Measurements from ENCODE around the gene CEP43. TPM values are rescaled to one million over a fixed set of nuclear protein-coding genes. Genes with fewer than 3 reads are reported as not detected.

The CEP43 gene
- total RNA-seq, 1 donor from 2014 or later = 78.0 TPM

DNA sequence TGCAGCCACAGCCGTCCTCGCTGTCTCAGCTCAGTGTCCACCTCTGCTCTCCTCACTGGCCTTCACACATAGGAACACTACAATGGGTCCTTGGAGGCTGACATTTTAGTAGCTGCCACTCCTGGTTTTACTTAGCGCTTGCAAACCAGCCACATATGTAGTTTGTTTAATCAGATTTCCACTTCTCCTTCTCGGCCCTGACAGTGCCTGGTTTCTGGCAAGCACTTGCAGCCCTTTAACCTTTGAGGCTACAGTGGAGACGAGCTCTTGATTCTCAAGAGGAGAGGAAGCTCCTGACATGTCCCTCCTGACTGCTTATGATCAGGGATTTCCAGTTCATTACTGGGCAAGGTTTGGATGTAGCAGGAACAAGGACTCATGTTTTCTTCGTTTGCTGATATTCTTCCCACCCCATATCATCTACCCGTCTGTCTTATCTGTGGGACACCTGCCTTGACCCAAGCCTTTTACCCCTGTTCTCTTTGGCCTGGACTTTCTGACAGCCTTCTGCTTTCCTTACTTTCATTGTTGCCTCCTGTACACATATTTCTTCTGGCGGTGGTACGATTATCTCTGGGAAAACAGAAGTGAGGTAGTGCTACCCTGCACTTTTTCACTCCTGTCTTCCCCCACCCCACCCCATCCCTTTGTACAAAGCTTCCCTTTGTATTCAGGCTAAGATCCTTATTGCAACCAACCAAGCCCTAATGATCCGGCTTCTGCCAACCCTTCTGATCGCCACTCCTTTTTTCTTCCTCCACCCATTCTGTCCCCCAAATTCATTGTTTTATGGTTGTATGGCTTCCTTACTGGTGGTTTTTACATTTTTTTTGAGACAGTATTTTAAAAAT, 31.2 kb downstream of the CEP43 start:
- TF ChIP-seq EZH2phosphoT487 (IDR thresholded peaks at IDR 0.05) (no peak), EZH2 (IDR thresholded peaks at IDR 0.05) (no peak)
- TF ChIP-seq, protein P1, sequence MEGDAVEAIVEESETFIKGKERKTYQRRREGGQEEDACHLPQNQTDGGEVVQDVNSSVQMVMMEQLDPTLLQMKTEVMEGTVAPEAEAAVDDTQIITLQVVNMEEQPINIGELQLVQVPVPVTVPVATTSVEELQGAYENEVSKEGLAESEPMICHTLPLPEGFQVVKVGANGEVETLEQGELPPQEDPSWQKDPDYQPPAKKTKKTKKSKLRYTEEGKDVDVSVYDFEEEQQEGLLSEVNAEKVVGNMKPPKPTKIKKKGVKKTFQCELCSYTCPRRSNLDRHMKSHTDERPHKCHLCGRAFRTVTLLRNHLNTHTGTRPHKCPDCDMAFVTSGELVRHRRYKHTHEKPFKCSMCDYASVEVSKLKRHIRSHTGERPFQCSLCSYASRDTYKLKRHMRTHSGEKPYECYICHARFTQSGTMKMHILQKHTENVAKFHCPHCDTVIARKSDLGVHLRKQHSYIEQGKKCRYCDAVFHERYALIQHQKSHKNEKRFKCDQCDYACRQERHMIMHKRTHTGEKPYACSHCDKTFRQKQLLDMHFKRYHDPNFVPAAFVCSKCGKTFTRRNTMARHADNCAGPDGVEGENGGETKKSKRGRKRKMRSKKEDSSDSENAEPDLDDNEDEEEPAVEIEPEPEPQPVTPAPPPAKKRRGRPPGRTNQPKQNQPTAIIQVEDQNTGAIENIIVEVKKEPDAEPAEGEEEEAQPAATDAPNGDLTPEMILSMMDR (IDR thresholded peaks at IDR 0.05) = no peak
- H3K27ac Mint-ChIP-seq = no peak overlapping the region
- H3K9me3 Mint-ChIP-seq = no peaks in the 10 kb centered on the region
- H3K27ac ChIP-seq = peak overlapping the region; percentile 29
- H3K4me1 Mint-ChIP-seq = no peaks in the 10 kb centered on the region
- peaks cover 25% of the 10 kb centered on the region for H3K36me3 ChIP-seq
- DNase-seq (ENCODE audit: low spot score) = no peak
- H3K4me3 ChIP-seq = no peak overlapping the region
- no peaks in the 10 kb centered on the region for H4K20me1 ChIP-seq (ENCODE audit: low read depth)
- no peak overlapping the region for H3K4me3 Mint-ChIP-seq
- H3K4me2 ChIP-seq = no peak overlapping the region
- no peak overlapping the region for H2AFZ ChIP-seq (replicated peaks)
- H3K79me2 ChIP-seq (ENCODE audit: low read depth) = no peaks in the 10 kb centered on the region
- no peaks in the 10 kb centered on the region for H3K9me3 ChIP-seq (ENCODE audit: low read depth)
- peaks cover 4% of the 10 kb centered on the region for H3K4me1 ChIP-seq
- H3K36me3 Mint-ChIP-seq = peaks cover 59% of the 10 kb centered on the region
- H3K27me3 Mint-ChIP-seq (ENCODE audit: insufficient read depth, low read depth) = no peaks in the 10 kb centered on the region
- no peaks in the 10 kb centered on the region for H3F3A ChIP-seq (ENCODE audit: low read depth)
- no peak overlapping the region for H3K9ac ChIP-seq
- no peaks in the 10 kb centered on the region for H3K27me3 ChIP-seq

DNA sequence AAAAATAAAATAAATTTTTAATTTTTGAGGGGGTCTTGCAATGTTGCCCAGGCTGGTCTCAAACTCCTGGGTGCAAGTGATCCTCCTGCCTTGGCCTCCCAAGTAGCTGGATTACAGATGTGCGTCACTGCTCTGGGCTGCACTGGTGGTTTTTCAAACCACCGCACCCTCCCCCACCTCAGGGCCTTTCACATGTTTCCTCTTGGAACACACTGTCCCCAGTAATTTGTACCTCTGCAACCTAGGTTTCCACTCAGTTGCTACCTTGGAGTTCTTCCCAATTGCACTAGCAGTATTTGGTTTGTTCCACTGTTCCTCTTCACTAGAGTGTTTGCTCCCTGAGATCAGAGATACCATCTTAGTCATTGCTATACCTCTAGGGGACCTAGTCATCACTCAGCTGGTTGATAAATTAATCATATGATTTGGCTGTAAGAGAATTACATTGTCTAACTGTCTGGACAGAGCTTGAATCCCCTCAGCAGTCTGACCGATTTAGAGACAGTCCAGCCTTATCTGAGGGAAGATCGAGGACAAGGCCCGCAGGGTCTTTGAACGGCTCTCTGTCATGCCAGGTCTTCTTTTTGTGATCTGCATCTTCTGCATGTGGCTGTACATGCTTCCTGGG, 32.0 kb downstream of the CEP43 start:
- no peaks in the 10 kb centered on the region for H3K9me3 Mint-ChIP-seq
- Histone ChIP-seq H2AFZ (replicated peaks) (no peak overlapping the region), H3K9me3 (ENCODE audit: low read depth) (no peaks in the 10 kb centered on the region), H3K27ac (no peak overlapping the region), H4K20me1 (ENCODE audit: low read depth) (no peaks in the 10 kb centered on the region), H3K4me2 (no peak overlapping the region), H3K36me3 (peaks cover 25% of the 10 kb centered on the region), H3K4me3 (no peak overlapping the region), H3K27me3 (no peaks in the 10 kb centered on the region), H3K9ac (no peak overlapping the region), H3K79me2 (ENCODE audit: low read depth) (no peaks in the 10 kb centered on the region), H3F3A (ENCODE audit: low read depth) (no peaks in the 10 kb centered on the region), H3K4me1 (peaks cover 4% of the 10 kb centered on the region)
- no peaks in the 10 kb centered on the region for H3K4me1 Mint-ChIP-seq
- no peak for DNase-seq (ENCODE audit: low spot score)
- TF ChIP-seq, protein P1 (IDR thresholded peaks at IDR 0.05) = no peak
- TF ChIP-seq EZH2phosphoT487 (IDR thresholded peaks at IDR 0.05) (no peak), EZH2 (IDR thresholded peaks at IDR 0.05) (no peak)
- H3K4me3 Mint-ChIP-seq = no peak overlapping the region
- no peak overlapping the region for H3K27ac Mint-ChIP-seq
- H3K36me3 Mint-ChIP-seq = peaks cover 63% of the 10 kb centered on the region
- H3K27me3 Mint-ChIP-seq (ENCODE audit: insufficient read depth, low read depth) = no peaks in the 10 kb centered on the region

DNA sequence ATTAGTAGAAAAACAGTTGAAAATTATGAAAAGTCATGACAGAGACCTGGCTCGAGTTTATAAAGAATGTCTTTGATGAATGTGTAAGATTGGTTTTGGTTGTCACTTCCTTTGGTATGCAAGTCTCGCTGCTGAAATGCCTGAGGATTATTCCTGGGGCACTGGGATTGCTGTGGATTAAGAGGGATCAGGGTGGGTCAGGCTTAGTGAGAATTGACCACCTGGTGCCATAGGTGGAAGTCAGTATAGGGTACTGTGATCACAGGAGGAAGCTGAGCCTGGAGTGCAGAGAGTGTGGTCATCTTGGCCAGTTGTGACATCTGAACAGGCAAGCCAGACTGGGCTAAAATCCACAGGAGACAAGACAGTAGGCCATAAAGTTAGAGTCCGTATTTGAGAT, 34.9 kb downstream of the CEP43 start:
- no peak for TF ChIP-seq EZH2phosphoT487 (IDR thresholded peaks at IDR 0.05)
- TF ChIP-seq, protein P1 (IDR thresholded peaks at IDR 0.05) = no peak
- TF ChIP-seq EZH2 (IDR thresholded peaks at IDR 0.05) = no peak
- no peaks in the 10 kb centered on the region for H3K9me3 Mint-ChIP-seq
- Histone ChIP-seq H3K27ac (no peak overlapping the region), H3K4me2 (no peak overlapping the region), H3K4me1 (peaks cover 4% of the 10 kb centered on the region), H3K4me3 (no peak overlapping the region), H3K9ac (no peak overlapping the region), H3F3A (ENCODE audit: low read depth) (no peaks in the 10 kb centered on the region), H3K27me3 (no peaks in the 10 kb centered on the region), H4K20me1 (ENCODE audit: low read depth) (no peaks in the 10 kb centered on the region), H3K36me3 (peaks cover 27% of the 10 kb centered on the region), H3K9me3 (ENCODE audit: low read depth) (no peaks in the 10 kb centered on the region), H2AFZ (replicated peaks) (no peak overlapping the region), H3K79me2 (ENCODE audit: low read depth) (no peaks in the 10 kb centered on the region)
- no peak overlapping the region for H3K27ac Mint-ChIP-seq
- no peaks in the 10 kb centered on the region for H3K4me1 Mint-ChIP-seq
- peaks cover 55% of the 10 kb centered on the region for H3K36me3 Mint-ChIP-seq
- no peak overlapping the region for H3K4me3 Mint-ChIP-seq
- no peak for DNase-seq (ENCODE audit: low spot score)
- no peaks in the 10 kb centered on the region for H3K27me3 Mint-ChIP-seq (ENCODE audit: insufficient read depth, low read depth)

Data from neural progenitor cell (in vitro differentiated cells).